Nephron (organoid): ENCODE results near the gene FNBP1.
"Not testable (repeated sequence)": the region's sequence is repeated elsewhere in the genome, so short reads cannot be mapped to it uniquely, and the experiment has no call there.

Experiments used
- H3K27ac Mint-ChIP-seq, 3 experiments: 2 replicates each; pipeline ENCODE4 v1.8.0; 2020; ENCODE audit warnings: mixed read lengths in 3 of 3, mild to moderate bottlenecking in 2 of 3, moderate library complexity in 1 of 3
- H3K27me3 Mint-ChIP-seq: 2 replicates; pipeline ENCODE4 v1.8.0; 2021; ENCODE audit warnings: low read depth, mild to moderate bottlenecking, moderate library complexity, mixed read lengths
- H3K36me3 Mint-ChIP-seq: 2 replicates; pipeline ENCODE4 v1.8.0; 2020; ENCODE audit warnings: low read depth, mixed read lengths
- H3K4me1 Mint-ChIP-seq: 2 replicates; pipeline ENCODE4 v1.8.0; 2020; ENCODE audit warnings: mixed read lengths
- H3K4me3 Mint-ChIP-seq, 3 experiments: 2 replicates each; pipeline ENCODE4 v1.8.0; 2020; ENCODE audit warnings: mild to moderate bottlenecking in 3 of 3, mixed read lengths in 3 of 3, moderate library complexity in 2 of 3
- H3K9me3 Mint-ChIP-seq: 2 replicates; pipeline ENCODE4 v1.8.0; 2020; ENCODE audit warnings: mixed read lengths
- CTCF ChIP-seq, 3 experiments: fragments of 200-600 bp; sonication (generic); IDR thresholded peaks; one replicate each; pipeline ENCODE4 v1.5.0; 2021; ENCODE audit warnings: antibody characterized with exemption in 3 of 3; ENCODE audit not compliant: unreplicated experiment in 3 of 3

Gene FNBP1

GRCh38 chr9:129989362-129989708 lies 53.7 kb downstream of the FNBP1 start:
- Mint-ChIP-seq H3K27ac (no peak overlapping the region), H3K36me3 (peaks cover 35% of the 10 kb centered on the region), H3K4me1 (peaks cover 5% of the 10 kb centered on the region), H3K4me3 (no peak overlapping the region), H3K27me3 (no peaks in the 10 kb centered on the region), H3K9me3 (peaks cover 2% of the 10 kb centered on the region)
- TF ChIP-seq CTCF (IDR thresholded peaks at IDR 0.05; ENCODE audit: unreplicated experiment in 3 of 3) = no peak

- TF ChIP-seq CTCF (IDR thresholded peaks at IDR 0.05; ENCODE audit: unreplicated experiment in 3 of 3) = no peak
- H3K4me1 Mint-ChIP-seq = no peaks in the 10 kb centered on the region
- H3K4me3 Mint-ChIP-seq = no peak overlapping the region
- no peak overlapping the region for H3K27ac Mint-ChIP-seq
- peaks cover 30% of the 10 kb centered on the region for H3K36me3 Mint-ChIP-seq
- H3K9me3 Mint-ChIP-seq = peaks cover 2% of the 10 kb centered on the region
- no peaks in the 10 kb centered on the region for H3K27me3 Mint-ChIP-seq
Observed at GRCh38 chr9:129988607-129989361, 54.2 kb downstream of the FNBP1 start.

GRCh38 chr9:129987941-129988340 lies 55.0 kb downstream of the FNBP1 start:
- no peak for TF ChIP-seq CTCF (IDR thresholded peaks at IDR 0.05; ENCODE audit: unreplicated experiment in 3 of 3)
- H3K36me3 Mint-ChIP-seq = peaks cover 30% of the 10 kb centered on the region
- H3K27me3 Mint-ChIP-seq = no peaks in the 10 kb centered on the region
- no peak overlapping the region for H3K27ac Mint-ChIP-seq
- H3K9me3 Mint-ChIP-seq = peaks cover 2% of the 10 kb centered on the region
- H3K4me3 Mint-ChIP-seq = no peak overlapping the region
- no peaks in the 10 kb centered on the region for H3K4me1 Mint-ChIP-seq

GRCh38 chr9:129987047-129987446 lies 55.9 kb downstream of the FNBP1 start:
- Mint-ChIP-seq H3K9me3 (peaks cover 2% of the 10 kb centered on the region), H3K27ac (no peak overlapping the region), H3K4me1 (no peaks in the 10 kb centered on the region), H3K27me3 (no peaks in the 10 kb centered on the region), H3K4me3 (no peak overlapping the region), H3K36me3 (peaks cover 30% of the 10 kb centered on the region)
- TF ChIP-seq CTCF (IDR thresholded peaks at IDR 0.05; ENCODE audit: unreplicated experiment in 3 of 3) = no peak

- not testable (repeated sequence) for H3K27ac Mint-ChIP-seq, H3K4me1 Mint-ChIP-seq, H3K27me3 Mint-ChIP-seq, H3K9me3 Mint-ChIP-seq, H3K4me3 Mint-ChIP-seq
- H3K36me3 Mint-ChIP-seq = peaks cover 19% of the 10 kb centered on the region
Observed at GRCh38 chr9:129984589-129984988, 58.4 kb downstream of the FNBP1 start.

- Mint-ChIP-seq H3K27ac (no peak overlapping the region), H3K4me3 (no peak overlapping the region), H3K27me3 (no peaks in the 10 kb centered on the region), H3K4me1 (no peaks in the 10 kb centered on the region), H3K9me3 (peaks cover 2% of the 10 kb centered on the region), H3K36me3 (peaks cover 21% of the 10 kb centered on the region)
- no peak for TF ChIP-seq CTCF (IDR thresholded peaks at IDR 0.05; ENCODE audit: unreplicated experiment in 3 of 3)
Observed at GRCh38 chr9:129983891-129984290, 59.1 kb downstream of the FNBP1 start.
